ENCODE measurements around the gene PPAN.

The PPAN gene, protein sequence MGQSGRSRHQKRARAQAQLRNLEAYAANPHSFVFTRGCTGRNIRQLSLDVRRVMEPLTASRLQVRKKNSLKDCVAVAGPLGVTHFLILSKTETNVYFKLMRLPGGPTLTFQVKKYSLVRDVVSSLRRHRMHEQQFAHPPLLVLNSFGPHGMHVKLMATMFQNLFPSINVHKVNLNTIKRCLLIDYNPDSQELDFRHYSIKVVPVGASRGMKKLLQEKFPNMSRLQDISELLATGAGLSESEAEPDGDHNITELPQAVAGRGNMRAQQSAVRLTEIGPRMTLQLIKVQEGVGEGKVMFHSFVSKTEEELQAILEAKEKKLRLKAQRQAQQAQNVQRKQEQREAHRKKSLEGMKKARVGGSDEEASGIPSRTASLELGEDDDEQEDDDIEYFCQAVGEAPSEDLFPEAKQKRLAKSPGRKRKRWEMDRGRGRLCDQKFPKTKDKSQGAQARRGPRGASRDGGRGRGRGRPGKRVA

DNA sequence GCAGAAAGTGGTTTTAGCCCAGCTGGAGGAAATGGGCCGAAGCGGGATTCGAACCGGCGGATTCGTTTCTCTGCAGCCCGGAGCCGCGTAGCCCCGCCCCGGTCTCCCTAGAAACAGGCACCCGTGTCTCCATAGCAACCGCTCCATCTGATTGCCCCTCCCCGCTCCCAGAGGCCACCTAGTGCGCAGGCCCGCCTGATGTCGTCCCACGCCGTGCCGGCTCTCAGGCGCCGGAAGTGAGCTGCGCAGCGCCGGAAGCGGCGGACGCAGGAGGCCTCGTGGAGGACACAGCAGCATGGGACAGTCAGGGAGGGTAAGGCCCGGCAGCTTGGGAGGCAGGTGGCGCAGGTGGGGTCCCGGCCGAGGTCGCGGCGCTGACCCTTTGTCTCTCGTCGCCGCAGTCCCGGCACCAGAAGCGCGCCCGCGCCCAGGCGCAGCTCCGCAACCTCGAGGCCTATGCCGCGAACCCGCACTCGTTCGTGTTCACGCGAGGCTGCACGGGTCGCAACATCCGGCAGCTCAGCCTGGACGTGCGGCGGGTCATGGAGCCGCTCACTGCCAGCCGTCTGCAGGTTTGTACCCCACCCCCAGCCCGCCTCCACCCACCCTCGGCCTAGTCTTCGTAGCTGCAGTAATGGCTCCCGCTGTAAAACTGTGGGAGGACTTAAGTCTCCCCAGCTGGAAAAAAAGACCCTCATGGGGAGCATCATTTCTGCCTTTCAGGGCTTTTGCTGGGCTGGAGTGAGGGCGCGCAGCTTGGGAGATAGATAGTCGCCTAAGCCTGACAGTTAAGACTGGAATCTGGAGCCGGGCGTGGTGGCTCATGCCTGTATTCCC, at the start of gene PPAN:
TSS of gene PPAN (plus strand) at position 263 of the 837 bp plus-strand sequence. CDS start at position 296, 33 bp downstream.
- peak; percentile 91 for DNase-seq (ENCODE audit: low read depth, low spot score)

DNA sequence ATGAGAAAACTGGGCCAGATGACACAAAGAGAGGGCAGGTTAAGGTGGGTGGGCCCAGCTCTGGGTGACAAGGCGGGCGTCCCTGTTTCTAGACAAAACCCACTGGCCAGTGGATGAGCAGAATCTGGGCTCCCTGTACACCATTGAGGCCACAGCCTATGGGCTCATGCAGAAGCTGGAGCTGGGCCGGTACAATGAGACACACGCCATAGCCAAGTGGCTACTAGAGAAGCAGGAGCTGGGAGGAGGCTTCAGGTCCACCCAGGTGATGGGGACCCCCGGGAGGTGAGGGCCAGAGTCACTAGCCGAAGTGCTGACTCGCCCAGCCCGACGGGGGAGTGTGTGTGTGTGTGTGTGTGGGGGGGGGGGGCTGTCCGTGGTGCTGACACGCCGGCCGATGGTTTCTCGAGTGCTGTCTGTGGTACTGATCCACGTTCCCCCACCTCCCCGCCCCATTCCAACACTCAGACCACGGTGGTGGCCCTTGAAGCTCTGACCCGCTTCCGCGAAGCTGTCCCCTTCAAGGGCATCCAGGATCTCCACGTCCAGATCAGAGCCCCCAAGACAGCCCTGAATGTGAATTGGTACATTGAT, 44.3 kb upstream of the PPAN start:
- DNase-seq (ENCODE audit: low read depth, low spot score), result no peak

DNA sequence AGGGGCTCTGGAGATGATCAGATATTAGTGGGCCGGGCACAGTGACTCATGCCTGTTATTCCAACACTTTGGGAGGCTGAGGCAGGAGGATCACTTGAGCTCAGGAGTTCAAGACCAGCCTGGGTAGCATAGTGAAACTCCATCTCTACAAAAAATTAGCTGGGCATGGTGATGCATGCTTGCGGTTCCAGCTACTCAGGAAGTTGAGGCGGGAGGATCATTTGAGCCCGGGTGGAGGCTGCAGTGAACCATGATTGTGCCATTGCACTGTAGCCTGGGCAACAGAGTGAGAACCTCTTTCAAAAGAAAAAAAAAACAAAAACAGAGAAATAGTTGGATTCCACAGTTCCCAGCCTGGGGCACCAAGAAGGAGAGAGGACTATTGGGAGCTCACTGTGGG, 38.0 kb upstream of the PPAN start:
- no peak for DNase-seq (ENCODE audit: low read depth, low spot score)

DNA sequence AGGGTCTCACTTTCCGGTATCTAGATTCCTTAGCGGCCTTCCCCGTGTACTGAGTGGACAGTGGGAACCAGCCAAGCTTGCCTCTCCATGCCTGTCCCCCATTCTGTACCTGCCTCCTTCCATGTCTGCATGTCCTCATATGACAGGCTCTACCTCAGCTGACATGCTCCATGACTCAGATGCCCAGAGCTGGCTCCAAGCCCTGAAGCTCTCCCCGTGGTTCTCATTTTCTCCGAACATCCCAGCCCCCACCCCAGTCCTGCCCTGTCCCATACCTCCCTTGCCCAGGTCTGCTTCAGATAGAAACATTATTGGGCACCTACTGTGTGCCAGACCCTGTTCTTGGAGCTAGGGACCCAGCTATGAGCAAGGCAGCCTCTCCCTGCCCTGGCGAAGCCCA, 37.1 kb upstream of the PPAN start:
- DNase-seq (ENCODE audit: low read depth, low spot score), result no peak

DNA sequence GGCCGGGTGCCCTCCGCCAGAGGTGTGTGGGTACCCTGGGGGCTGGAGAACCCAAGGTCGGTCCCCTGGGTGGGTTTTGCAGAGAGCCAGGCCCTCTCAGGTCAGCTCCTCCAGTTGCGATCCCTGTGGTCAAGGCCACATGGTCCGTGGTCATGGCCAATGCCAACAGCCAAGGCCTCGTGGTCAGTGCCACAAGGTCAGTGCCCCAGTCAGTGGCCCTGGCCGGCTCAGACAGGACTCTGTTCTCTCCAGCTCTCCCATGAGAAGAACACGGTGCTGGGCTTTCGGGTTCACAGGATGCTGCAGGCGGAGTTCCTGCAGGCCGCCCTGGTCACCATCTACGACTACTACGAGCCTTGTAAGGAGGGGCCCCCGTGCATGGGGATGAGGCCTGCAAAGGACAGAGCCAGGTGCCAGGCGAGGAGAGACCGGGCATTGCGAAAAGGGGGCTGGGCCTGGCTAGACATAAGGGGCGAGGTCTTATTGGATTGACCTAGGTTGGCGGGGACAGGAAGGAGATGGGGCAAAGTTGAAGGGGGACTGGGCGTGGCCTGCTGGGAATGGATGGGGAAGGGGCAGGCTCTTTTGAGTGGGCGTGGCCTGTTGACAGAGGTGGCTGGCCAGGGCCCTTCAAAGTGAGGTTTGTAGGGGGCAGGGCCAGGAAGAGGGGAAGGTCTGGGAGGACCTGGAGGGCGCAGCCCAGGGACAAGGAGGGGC, 35.3 kb upstream of the PPAN start:
- DNase-seq (ENCODE audit: low read depth, low spot score), result no peak

DNA sequence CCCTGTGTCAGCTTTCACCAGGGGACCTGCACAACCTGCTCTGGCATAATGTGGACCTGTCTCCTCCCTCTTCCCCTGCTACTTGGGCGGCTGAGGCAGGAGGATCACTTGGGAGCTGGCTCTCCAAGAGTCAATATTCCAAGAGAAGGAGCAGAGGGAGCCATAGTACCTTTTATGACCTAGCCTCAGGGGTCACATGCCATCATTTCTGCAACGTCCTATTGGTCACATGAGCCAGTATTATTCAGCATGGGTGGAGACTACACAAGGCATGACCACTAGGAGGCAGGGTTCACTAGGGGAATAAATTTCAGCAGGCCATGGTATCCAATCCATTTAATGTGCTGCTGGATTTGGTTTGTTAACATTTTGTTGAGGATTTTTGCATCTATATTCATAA, 32.0 kb upstream of the PPAN start:
- DNase-seq (ENCODE audit: low read depth, low spot score), result no peak

DNA sequence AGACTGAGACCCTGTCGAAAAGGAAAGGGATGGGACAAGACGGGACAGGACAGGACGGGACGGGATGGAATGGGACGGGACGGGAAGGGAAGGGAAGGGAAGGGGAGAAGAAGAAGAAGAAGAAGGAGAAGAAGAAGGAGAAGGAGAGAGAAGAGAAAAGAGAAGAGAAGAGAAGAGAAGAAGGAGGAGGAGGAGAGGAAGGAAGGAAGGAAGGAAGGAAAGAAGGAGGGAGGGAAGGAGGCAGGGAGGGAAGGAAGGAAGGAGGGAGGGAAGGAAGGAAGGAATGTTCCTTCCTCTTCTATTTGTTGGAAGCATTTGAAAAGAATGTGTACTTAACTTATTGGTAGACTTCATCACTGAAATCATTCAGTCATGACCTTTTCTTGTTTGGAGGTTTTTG, 29.6 kb upstream of the PPAN start:
- DNase-seq (ENCODE audit: low read depth, low spot score), result no peak

DNA sequence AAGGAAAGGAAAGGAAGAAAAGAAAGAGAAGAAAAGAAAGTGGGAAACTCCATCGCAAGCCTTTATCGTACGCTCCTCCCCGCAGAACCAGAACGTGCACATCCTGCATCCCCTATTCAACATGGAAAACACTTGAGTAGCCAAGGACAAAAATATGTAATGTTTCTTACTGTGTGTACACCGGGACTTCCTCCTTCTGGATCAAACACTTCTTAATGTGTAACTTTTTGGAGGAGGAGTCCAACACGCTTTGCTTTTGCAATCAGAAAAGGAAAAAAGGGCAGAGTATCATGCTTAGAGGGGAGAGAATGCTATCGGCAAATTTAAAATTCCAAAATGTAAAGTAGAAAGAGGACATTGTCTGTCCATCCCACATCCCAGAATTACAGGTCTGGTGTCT, 27.8 kb upstream of the PPAN start:
- no peak for DNase-seq (ENCODE audit: low read depth, low spot score)

DNA sequence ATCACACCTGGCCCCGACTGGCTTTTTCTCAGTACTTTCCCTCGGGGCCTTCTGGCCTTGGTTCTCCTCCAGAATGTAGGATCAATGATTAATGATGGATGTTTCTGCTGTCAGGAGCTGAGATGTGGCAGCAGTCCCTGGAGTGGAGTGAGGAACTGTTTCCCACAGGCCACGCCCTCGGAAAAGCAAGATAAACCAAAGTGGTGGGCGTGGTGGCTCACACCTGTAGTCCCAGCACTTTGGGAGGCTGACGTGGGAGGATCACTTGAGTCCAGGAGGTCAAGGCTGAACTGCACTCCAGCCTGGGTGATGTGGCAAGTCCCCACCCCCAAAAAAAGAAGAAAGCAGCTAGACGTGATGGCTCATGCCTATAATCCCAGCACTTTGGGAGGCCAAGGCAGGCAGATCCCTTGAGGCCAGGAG, 27.1 kb upstream of the PPAN start:
- DNase-seq (ENCODE audit: low read depth, low spot score), result no peak

DNA sequence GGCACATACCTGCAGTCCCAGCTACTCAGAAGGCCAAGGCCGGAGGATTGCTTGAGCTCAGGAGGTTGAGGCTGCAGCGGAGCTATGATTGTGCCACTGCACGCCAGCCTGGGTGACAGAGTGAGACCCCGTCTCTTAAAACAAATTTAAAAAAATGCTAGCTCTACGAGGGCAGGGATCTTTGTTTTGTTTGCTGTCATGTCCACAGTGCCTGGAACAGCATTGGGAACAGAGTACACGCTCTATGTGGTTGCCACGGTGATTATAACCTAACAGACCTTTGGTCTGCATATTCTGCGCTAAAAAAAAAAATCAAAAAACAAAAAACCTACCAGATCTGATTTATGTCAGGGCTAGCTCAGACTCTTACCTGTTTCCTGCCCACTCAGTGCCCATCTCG, 22.3 kb upstream of the PPAN start:
- DNase-seq (ENCODE audit: low read depth, low spot score), result no peak

DNA sequence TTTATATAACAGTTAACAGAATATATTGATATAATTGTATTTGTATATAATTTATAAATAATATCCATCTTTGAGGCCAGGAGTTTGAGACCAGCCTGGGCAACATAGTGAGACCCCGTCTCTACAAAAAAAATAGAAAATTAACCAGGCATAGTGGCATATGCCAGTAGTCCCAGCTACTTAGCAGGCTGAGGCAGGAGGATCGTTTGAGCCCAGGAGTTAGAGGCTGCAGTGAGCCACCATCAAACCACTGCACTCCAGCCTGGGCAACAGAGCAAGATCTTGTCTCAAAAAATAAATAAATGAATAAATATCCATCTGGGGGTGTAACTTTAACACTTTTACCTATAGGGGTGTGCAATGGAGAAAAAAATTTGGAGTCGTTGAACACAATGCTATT, 21.4 kb upstream of the PPAN start:
- no peak for DNase-seq (ENCODE audit: low read depth, low spot score)

DNA sequence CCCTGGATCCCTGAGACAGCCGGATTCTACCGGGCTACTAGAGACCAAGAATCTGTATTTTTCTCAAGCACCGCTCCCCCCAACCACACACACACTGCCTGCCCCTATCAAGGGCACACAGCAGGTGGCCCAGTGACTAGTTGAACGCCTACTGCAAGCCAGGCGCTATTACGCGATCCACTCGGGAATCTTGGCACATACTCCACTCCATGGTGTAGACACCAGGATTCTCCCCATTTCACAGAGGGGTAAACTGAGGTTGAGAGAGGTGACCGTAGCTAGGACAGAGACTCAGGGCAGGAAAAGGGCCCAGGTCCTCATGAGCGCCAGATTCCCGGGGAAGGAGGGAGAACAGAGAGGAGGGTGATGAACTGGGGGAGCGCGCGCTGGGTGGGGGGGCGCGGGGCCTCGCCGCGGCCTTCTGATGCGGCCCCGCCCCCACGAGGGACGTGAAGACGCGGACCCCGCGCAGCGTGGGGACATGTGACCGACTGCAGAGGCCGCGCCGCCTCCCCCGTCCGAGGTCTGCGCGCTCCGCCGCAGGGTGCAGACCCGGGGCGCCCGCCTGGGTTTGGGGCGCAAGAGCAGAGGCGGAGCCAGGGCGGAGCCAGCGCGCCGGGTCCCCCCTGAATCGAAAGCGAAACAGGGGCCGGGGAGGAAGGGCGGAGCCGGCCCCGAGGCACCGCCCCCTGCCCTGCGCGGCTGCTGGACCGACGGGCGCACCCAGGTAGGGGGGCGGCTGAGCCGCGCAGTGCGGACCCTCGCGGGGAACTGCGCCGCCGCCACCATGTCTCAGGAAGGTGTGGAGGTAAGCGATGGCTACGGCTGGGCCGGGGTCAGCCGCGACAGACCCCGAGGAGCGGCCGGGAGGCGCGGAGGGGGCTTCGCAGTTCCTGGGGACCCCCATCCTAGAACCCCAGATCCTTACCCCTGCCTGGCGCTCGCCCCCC, 20.2 kb upstream of the PPAN start, which contains the start of gene SHFL:
TSS of gene SHFL (plus strand) at position 677 of the 950 bp plus-strand sequence. CDS start at position 788, 111 bp downstream.
- no peak for DNase-seq (ENCODE audit: low read depth, low spot score)

DNA sequence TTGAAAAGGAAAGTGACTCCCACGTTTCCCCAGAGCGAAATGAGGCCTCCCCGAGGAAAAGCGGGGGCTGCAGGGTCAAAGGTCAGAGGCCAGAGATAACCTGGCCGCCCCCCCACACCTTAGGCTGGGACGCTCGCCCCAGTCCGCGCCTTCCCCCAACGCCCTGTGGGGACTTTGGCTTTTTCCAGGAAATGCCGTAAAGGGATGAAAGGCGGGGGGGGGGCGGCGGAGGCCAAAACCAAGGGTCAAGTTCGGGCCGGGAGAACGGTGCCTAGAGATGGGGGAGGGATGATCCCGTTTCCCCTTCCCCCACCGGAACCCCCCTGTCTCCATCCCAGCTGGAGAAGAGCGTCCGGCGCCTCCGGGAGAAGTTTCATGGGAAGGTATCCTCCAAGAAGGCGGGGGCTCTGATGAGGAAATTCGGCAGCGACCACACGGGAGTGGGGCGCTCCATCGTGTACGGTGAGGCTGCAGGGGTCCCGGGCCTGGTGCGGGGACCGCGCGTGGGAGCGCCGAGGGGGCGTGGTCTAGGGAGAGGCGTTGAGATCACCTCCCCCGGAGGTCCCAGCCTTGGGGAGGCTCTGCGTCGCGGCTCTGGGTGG, 19.5 kb upstream of the PPAN start:
- no peak for DNase-seq (ENCODE audit: low read depth, low spot score)

DNA sequence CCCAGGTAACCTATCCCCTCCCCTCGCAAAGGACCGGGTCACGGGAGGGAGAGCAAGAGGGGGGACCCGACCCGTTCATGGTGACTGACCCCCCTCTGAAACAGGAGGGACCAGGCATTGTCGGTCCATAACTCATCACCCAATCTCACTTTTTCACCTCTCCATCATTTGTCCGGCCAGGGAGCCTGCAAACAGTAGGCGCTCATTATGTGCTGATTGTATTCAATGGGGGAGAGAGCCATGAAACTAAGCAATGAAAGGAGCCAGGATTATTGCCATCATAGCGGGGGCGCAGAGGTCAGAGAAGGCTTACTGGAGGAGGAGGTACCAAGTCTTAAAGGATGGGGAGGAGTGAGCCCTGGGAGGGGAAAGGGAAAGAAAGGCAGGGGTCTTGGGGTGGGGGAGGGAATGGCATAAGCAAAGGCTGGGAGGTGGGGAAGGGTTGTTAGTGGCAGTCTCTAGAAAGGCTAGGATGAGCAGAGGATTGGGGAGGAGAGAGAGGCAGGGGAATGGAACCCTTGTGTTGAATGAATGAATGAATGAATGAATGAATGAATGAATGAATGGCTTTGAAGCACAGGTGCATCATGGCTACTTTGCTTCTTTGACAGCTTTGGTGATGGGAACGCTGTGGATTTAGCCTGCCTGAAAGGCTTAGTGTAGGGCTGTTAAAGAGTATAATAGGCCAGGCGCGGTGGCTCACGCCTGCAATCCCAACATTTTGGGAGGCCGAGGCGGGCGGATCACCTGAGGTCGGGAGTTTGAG, 18.7 kb upstream of the PPAN start:
- DNase-seq (ENCODE audit: low read depth, low spot score), result no peak

DNA sequence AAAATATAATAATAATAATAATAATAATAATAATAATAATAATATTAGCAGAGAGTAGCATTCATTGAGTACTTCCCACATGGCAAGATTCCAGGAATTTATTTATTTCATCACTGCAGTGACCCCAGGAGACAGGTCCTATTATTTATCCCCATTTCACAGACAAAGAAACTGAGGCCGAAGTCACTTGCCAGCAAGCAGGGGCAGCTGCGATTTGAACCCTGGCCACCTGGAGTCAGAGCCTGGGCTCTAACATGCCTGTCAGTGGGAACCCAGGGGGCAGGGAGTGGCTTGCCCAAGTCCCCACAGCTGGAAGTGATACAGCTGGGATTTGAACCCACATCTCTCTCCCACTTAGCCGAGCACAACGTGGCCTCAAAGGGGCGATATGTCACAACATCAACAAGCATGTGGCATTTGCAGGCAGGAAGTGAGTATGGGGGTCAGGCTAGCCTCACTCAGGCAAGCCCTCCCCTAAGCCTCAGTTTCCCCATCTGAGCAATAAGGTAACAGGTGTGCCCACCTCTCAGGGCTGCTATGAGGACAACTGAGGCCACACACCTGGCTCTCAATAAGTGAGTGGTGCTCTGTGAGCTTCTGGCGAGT, 17.1 kb upstream of the PPAN start:
- DNase-seq (ENCODE audit: low read depth, low spot score), result no peak

DNA sequence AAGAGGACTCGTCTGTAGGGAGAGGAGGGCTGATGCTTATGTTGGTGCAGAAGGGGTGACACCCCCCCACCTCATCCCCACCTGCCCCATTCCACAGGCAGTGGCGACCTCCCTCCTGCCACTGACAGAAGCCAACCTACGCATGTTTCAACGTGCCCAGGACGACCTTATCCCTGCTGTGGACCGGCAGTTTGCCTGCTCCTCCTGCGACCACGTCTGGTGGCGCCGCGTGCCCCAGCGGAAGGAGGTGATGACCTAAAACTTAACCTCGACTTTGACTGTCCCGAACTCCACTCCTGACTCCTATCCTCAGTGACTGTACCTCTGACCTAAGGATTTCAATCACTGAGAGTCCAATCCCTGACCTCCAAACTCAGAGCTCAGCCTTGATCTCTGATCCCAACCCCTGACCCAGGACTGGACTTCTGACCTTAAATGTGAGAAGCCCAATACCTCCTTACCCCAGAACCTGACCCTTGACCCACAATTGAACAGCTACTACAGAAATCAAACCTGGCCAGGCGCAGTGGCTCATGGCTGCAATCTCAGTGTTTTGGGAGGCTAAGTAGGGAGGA, 16.3 kb upstream of the PPAN start:
- DNase-seq (ENCODE audit: low read depth, low spot score), result no peak

DNA sequence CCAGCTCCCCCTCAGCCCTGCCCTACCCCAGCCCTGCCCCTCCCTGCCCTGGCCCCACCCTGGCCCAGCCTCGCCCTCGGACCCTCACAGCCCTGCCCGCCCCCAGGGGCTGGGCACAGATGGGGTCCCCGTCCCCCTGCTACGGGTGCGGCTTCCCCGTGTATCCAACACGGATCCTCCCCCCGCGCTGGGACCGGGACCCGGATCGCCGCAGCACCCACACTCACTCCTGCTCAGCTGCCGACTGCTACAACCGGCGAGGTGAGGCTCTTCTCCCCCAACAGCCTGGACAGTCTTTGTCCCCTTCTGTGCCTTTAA, 14.8 kb upstream of the PPAN start:
- no peak for DNase-seq (ENCODE audit: low read depth, low spot score)

DNA sequence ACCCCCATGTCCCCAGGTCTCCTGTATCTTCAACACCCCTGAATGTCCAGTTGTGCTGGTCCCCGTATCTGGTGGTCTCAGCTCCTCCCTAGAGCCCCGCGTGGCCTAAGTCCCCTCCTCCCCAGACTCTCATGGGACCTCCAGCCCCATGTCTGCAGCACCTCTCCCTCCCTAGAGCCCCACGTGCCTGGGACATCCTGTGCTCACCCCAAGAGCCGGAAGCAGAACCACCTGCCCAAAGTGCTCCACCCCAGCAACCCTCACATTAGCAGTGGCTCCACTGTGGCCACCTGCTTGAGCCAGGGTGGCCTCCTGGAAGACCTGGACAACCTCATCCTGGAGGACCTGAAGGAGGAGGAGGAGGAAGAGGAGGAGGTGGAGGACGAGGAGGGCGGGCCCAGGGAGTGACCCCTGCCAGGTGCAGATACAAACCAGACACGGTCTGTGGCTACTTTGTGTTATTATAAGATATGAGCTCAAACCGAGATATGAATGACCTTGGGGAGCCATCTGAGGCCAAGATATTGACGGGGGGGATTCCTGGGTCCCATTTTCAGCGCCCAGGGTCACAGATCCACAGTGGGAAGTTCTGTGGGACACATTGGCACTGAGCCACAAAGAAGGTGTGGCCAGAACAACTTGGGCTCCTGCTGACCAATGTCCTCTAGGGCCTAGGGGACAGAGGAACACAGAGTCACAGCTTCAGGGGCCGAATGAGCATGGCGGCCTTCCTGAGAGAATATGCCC, 14.1 kb upstream of the PPAN start:
- no peak for DNase-seq (ENCODE audit: low read depth, low spot score)

All from brain pericyte (primary cell).